ENCODE data around the gene PCSK9. TPM values are rescaled to one million over a fixed set of nuclear protein-coding genes. Genes with fewer than 3 reads are reported as not detected.

Gene PCSK9
- polyA plus RNA-seq, 2 of the 4 experiments (the other 2 are of a cell fraction) = 1.7 to 7.3 TPM

GRCh38 chr1:55050283-55050682 lies 10.9 kb downstream of the PCSK9 start:
- no peak overlapping the region for H3K4me2 ChIP-seq
- CTCF ChIA-PET = no interaction called here
- 50% methylated on average over 2 of the region's 9 CpGs for WGBS (ENCODE audit: missing lambda C conversion rate)
- H3K27ac ChIP-seq = no peak overlapping the region
- ATAC-seq (no peak), DNase-seq (ENCODE audit: low read depth in 1 of 2, low spot score in 1 of 2) (no peak), FAIRE-seq (no peak)
- H3K4me3 ChIP-seq = no peak overlapping the region
- no peaks in the 10 kb centered on the region for H3K4me1 ChIP-seq
- H3K9me3 ChIP-seq = no peaks in the 10 kb centered on the region
- POLR2A ChIA-PET = no interaction called here
- TF ChIP-seq ESRRA (IDR thresholded peaks at IDR 0.05; ENCODE audit: borderline replicate concordance, low read length) (no peak), MYC (IDR thresholded peaks at IDR 0.05; ENCODE audit: borderline replicate concordance, low read length) (no peak), HES2 (IDR thresholded peaks at IDR 0.05) (no peak), KDM5A (IDR thresholded peaks at IDR 0.05) (no peak), TFCP2L1 (CRISPR knock-in tag; IDR thresholded peaks at IDR 0.05) (no peak), FOSB (CRISPR knock-in tag; IDR thresholded peaks at IDR 0.05) (no peak), SMC3 (IDR thresholded peaks at IDR 0.05) (no peak), NPAS2 (CRISPR knock-in tag; IDR thresholded peaks at IDR 0.05; ENCODE audit: borderline replicate concordance) (no peak), EHMT2 (IDR thresholded peaks at IDR 0.05; ENCODE audit: low read depth) (no peak)
- TF ChIP-seq, protein P1, sequence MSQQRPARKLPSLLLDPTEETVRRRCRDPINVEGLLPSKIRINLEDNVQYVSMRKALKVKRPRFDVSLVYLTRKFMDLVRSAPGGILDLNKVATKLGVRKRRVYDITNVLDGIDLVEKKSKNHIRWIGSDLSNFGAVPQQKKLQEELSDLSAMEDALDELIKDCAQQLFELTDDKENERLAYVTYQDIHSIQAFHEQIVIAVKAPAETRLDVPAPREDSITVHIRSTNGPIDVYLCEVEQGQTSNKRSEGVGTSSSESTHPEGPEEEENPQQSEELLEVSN (IDR thresholded peaks at IDR 0.05; ENCODE audit: borderline replicate concordance, low read depth) = no peak
- TF ChIP-seq, protein P2, sequence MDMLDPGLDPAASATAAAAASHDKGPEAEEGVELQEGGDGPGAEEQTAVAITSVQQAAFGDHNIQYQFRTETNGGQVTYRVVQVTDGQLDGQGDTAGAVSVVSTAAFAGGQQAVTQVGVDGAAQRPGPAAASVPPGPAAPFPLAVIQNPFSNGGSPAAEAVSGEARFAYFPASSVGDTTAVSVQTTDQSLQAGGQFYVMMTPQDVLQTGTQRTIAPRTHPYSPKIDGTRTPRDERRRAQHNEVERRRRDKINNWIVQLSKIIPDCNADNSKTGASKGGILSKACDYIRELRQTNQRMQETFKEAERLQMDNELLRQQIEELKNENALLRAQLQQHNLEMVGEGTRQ (IDR thresholded peaks at IDR 0.05) = no peak

GRCh38 chr1:55051169-55051568 lies 11.8 kb downstream of the PCSK9 start:
- 94% methylated on average over 5 of the region's 5 CpGs for WGBS (ENCODE audit: missing lambda C conversion rate)
- TF ChIP-seq CEBPB (IDR thresholded peaks at IDR 0.05) = no peak
- TF ChIP-seq ESRRA (IDR thresholded peaks at IDR 0.05; ENCODE audit: borderline replicate concordance, low read length) = no peak
- no peak for TF ChIP-seq CBX8 (IDR thresholded peaks at IDR 0.05)
- no peak for TF ChIP-seq HOXA7 (CRISPR knock-in tag; IDR thresholded peaks at IDR 0.05)
- no peak for TF ChIP-seq ZNF302 (CRISPR knock-in tag; IDR thresholded peaks at IDR 0.05)
- no peak for TF ChIP-seq MAFK (IDR thresholded peaks at IDR 0.05; ENCODE audit: partially characterized antibody)
- TF ChIP-seq RCOR1 (IDR thresholded peaks at IDR 0.05; ENCODE audit: low read depth, low read length) = no peak
- no peak for TF ChIP-seq BHLHE40 (IDR thresholded peaks at IDR 0.05; ENCODE audit: low read depth, low read length)
- TF ChIP-seq FOXS1 (CRISPR knock-in tag; IDR thresholded peaks at IDR 0.05) = no peak
- no peak for TF ChIP-seq ATOH8 (CRISPR knock-in tag; IDR thresholded peaks at IDR 0.05; ENCODE audit: low read depth)
- no peak for TF ChIP-seq KDM1A (IDR thresholded peaks at IDR 0.05; ENCODE audit: low read depth)
- TF ChIP-seq JUN (IDR thresholded peaks at IDR 0.05) = no peak
- TF ChIP-seq NFE2L2 (conservative IDR thresholded peaks at IDR 0.05; ENCODE audit: low read length) = no peak
- TF ChIP-seq EHF (CRISPR knock-in tag; IDR thresholded peaks at IDR 0.05) = no peak
- no peak for TF ChIP-seq CHD2 (IDR thresholded peaks at IDR 0.05; ENCODE audit: low read length, partially characterized antibody)
- Histone ChIP-seq H3K4me3 (no peak overlapping the region), H3K4me1 (no peaks in the 10 kb centered on the region), H3K9me3 (no peaks in the 10 kb centered on the region), H3K27ac (no peak overlapping the region), H3K4me2 (no peak overlapping the region)
- ATAC-seq = no peak
- FAIRE-seq = no peak
- CTCF ChIA-PET = no interaction called here
- no peak for DNase-seq (ENCODE audit: low read depth in 1 of 2, low spot score in 1 of 2)
- POLR2A ChIA-PET = no interaction called here

GRCh38 chr1:55051621-55052020 lies 12.3 kb downstream of the PCSK9 start:
- no peak overlapping the region for H3K4me2 ChIP-seq
- no peak for TF ChIP-seq MAZ (IDR thresholded peaks at IDR 0.05; ENCODE audit: borderline replicate concordance, low read depth, low read length)
- no peak for TF ChIP-seq HDAC2 (IDR thresholded peaks at IDR 0.05)
- CTCF ChIA-PET = no interaction called here
- no peak overlapping the region for H3K4me3 ChIP-seq
- H3K4me1 ChIP-seq = no peaks in the 10 kb centered on the region
- DNase-seq (ENCODE audit: low read depth in 1 of 2, low spot score in 1 of 2) (no peak), ATAC-seq (no peak), FAIRE-seq (no peak)
- 78% methylated on average over 9 of the region's 9 CpGs for WGBS (ENCODE audit: missing lambda C conversion rate)
- no peaks in the 10 kb centered on the region for H3K9me3 ChIP-seq
- no peak overlapping the region for H3K27ac ChIP-seq
- POLR2A ChIA-PET = no interaction called here

Measured in A549 (cell line).